ENCODE data around the gene CCDC50.

DNA sequence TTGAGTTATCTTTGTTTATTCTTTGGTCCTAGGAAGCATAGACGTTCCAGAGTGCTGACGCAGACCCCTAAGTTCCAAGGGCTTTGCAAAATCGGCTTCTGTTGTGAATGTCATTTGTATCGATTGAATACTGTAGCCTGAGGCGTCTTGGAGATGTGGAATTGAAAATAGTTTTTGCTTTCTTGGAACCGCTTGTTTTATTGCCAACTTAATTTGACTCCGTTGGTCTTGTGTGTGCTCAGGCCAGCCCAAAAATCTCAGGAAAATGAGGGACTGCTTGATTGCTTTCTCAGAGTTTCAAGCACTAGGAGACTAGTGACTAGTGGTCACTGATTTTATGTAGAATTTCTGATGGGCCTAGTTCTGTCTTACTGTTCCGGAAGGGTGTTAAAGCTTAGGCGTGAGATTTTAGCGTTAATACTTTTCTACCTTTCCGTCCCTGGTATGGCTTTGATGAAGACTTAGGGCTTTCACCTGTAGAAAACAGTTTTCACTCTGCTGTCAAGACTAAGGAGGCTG lies 1.4 kb downstream of the CCDC50 start:
- TF ChIP-seq, protein P1, sequence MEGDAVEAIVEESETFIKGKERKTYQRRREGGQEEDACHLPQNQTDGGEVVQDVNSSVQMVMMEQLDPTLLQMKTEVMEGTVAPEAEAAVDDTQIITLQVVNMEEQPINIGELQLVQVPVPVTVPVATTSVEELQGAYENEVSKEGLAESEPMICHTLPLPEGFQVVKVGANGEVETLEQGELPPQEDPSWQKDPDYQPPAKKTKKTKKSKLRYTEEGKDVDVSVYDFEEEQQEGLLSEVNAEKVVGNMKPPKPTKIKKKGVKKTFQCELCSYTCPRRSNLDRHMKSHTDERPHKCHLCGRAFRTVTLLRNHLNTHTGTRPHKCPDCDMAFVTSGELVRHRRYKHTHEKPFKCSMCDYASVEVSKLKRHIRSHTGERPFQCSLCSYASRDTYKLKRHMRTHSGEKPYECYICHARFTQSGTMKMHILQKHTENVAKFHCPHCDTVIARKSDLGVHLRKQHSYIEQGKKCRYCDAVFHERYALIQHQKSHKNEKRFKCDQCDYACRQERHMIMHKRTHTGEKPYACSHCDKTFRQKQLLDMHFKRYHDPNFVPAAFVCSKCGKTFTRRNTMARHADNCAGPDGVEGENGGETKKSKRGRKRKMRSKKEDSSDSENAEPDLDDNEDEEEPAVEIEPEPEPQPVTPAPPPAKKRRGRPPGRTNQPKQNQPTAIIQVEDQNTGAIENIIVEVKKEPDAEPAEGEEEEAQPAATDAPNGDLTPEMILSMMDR (IDR thresholded peaks at IDR 0.05; ENCODE audit: insufficient read depth, low read depth, low read length), result no peak
- no peak for TF ChIP-seq EZH2 (IDR thresholded peaks at IDR 0.05; ENCODE audit: insufficient read depth, low read length)
